ENCODE data around the gene SMARCC2.

The SMARCC2 gene

DNA sequence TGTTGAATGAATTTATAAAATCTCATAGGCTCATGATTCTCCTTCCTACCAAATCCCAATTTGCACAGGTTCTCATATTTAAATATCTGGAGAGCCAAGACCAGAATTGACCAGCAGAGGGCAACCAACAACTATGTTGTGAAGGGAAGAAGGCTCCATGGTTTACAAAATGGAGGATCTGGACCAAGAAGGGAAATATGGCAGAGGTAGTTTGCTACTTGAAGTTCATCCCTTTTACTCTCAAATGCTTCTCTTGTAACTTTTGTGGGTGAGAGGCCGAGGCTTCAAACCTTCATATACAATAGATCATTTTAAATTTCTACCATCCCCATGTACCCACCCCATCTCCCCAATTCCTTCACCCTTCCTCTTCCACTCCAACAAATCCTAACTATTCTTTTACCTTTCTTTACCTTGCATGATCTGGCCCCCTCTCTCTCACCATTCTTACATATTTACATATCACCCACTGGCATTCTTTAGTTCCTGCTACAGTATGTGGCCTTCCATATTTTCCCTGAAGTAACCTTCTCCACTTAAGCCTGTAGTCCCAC, 3.8 kb upstream of the SMARCC2 start:
- Histone ChIP-seq H3K36me3 (no peaks in the 10 kb centered on the region), H3K4me3 (no peak overlapping the region), H3K9ac (no peak overlapping the region), H3K27ac (no peak overlapping the region), H3K4me2 (no peak overlapping the region), H3K27me3 (no peaks in the 10 kb centered on the region), H3K9me3 (no peaks in the 10 kb centered on the region), H4K20me1 (peaks cover 2% of the 10 kb centered on the region; the same call in 1 of the 2 replicates), H3K4me1 (peaks cover 13% of the 10 kb centered on the region)
- TF ChIP-seq Cebpa-rat (IDR thresholded peaks at IDR 0.05): no peak

DNA sequence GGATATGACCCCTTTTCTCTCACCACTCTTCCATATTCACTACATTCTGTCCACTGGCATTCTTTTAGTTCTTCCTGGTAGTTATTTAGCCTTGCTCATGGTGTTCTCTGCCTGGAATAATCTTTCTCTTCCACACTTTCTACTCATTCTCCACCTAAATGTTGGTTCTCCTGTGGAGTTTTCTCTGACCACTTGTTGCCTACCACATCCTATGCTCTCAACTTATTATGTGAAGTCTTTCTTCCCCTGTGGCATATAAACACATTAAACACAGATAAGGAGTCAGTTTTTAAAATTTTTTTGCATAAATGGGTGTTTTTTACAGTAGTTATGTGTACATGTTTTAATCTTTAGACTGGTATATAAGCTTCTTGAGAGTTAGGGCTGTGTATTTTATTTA, 3.3 kb upstream of the SMARCC2 start:
- no peak overlapping the region for H3K27ac ChIP-seq
- no peaks in the 10 kb centered on the region for H3K9me3 ChIP-seq
- H3K36me3 ChIP-seq: no peaks in the 10 kb centered on the region
- no peaks in the 10 kb centered on the region for H3K27me3 ChIP-seq
- no peak overlapping the region for H3K4me3 ChIP-seq
- H3K4me1 ChIP-seq: peaks cover 18% of the 10 kb centered on the region
- H4K20me1 ChIP-seq: peaks cover 7% of the 10 kb centered on the region; the same call in 1 of the 2 replicates
- no peak overlapping the region for H3K9ac ChIP-seq
- H3K4me2 ChIP-seq: no peak overlapping the region
- no peak for TF ChIP-seq Cebpa-rat (IDR thresholded peaks at IDR 0.05)

DNA sequence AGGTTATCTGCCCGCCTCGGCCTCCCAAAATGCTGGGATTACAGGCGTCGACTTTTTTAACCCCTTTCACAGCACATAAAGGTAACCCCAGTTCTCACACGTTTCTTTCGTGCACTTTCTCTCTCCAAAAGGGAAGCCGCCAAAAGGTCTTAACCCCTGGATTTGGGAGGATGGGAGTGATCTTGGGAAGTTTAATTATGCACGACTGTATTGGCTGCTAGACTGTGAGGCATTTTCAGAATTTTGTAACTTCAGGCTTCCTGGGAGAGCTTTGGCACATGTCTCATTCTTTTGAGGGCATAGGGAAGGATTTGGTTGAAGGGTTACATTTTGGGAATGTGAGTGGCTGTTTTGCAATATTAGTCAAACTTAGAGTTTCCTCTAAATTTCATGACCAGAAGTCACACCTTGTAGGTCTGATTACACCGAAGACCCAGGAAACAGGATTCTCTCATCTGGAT, 1.4 kb upstream of the SMARCC2 start:
- peak overlapping the region; percentile 89; the same call in 1 of the 2 replicates for H3K27ac ChIP-seq
- TF ChIP-seq Cebpa-rat (IDR thresholded peaks at IDR 0.05): no peak
- no peaks in the 10 kb centered on the region for H3K27me3 ChIP-seq
- H3K4me3 ChIP-seq: peak overlapping the region; percentile 90
- H4K20me1 ChIP-seq: peaks cover 19% of the 10 kb centered on the region; the same call in 1 of the 2 replicates
- peak overlapping the region; percentile 96 for H3K9ac ChIP-seq
- peak overlapping the region; percentile 87 for H3K4me2 ChIP-seq
- no peaks in the 10 kb centered on the region for H3K9me3 ChIP-seq
- peaks cover 29% of the 10 kb centered on the region for H3K4me1 ChIP-seq
- H3K36me3 ChIP-seq: peaks cover 18% of the 10 kb centered on the region

DNA sequence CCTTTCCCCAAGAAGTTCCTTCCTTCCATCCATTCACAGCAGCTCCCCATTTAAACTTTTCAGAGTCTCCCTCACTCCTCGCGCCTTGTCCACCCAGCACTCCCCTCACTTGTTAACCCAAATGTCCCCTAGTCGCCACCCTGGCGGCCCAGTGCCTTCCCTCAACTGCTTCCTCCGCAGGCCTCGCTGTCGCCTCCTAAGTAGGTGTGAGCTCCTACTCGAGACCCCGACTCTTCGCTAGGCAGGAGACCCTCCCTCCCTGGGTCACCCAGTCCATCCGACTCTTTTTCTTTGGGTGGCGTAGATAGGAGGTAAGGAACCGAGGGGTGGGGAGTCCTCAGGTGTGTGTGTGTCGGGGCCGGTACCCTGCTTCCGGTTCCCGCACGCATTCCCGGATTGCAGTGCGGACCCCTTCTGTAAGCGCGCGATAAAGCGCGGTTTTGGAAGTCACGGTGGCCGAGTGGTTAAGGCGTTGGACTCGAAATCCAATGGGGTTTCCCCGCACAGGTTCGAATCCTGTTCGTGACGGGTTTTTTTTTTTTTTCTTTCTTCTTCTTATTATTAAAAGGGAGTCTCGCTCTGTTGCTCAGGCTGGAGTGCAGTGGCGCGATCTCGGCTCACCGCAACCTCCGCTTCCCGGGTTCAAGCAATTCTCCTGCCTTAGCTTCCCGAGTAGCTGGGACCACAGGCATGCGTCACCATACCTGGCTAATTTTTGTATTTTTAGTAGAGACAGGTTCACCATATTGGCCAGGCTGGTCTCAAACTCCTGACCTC, 823 bp upstream of the SMARCC2 start:
- H3K4me2 ChIP-seq: peak overlapping the region; percentile 87
- TF ChIP-seq Cebpa-rat (IDR thresholded peaks at IDR 0.05): no peak
- no peaks in the 10 kb centered on the region for H3K27me3 ChIP-seq
- H3K9me3 ChIP-seq: no peaks in the 10 kb centered on the region
- peak overlapping the region; percentile 89 for H3K27ac ChIP-seq
- H3K9ac ChIP-seq: peak overlapping the region; percentile 96
- peaks cover 24% of the 10 kb centered on the region for H3K36me3 ChIP-seq
- peak overlapping the region; percentile 90 for H3K4me3 ChIP-seq
- H3K4me1 ChIP-seq: peaks cover 29% of the 10 kb centered on the region
- peaks cover 19% of the 10 kb centered on the region; the same call in 1 of the 2 replicates for H4K20me1 ChIP-seq

DNA sequence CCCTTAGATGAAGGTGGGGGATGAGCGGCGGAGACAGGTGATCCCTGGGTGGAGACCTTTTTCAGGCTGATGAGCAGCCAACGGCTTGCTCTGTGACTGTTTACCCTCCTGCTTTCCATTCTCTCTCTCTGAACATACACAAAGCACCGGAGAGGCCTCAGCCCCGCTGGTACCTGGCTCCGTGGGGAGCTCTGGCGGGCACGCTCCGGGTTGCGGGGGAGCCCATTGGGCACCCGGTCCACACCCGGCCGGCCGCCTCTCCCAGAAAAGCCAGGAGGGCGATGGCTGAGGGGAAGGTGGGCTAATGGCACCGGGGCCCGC, 545 bp downstream of the SMARCC2 start:
- Histone ChIP-seq H3K9me3 (no peaks in the 10 kb centered on the region), H3K27ac (peak overlapping the region; percentile 89), H3K9ac (peak overlapping the region; percentile 96), H3K4me2 (peak overlapping the region; percentile 88), H3K36me3 (peaks cover 38% of the 10 kb centered on the region), H4K20me1 (peaks cover 32% of the 10 kb centered on the region), H3K4me3 (peak overlapping the region; percentile 90), H3K27me3 (no peaks in the 10 kb centered on the region), H3K4me1 (peaks cover 29% of the 10 kb centered on the region)
- no peak for TF ChIP-seq Cebpa-rat (IDR thresholded peaks at IDR 0.05)

DNA sequence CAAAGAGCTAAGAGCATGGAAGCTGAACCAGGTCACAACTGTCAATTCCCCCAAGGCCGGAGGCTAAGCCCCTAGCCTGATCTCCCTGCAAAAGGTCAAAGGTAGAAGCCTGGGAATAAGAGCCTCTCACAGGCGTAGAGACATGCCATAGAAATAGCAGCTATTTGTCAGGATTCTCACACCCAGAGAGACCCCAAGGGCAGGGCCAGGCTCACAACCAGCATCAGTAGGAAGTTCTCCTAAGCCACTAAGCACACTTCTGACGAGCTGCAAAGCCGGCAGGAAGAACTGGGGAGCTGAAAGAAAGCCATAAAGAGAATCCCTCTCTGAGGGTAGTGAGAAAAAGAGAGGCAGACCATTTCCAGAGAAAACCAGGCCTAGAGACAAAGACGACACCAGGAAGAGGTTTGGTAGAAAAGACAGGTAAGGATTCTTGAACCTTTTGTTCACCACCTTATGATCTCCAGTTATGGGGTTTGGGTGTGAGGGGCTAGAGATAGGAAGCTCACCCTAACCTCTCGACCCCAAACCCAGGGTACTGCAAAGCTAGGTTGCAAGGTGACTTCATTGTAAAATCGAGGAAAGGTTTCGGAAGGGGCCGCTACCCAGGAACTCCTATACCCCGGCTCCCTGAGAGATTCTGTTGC, 1.0 kb downstream of the SMARCC2 start:
- peak overlapping the region; percentile 89 for H3K27ac ChIP-seq
- peaks cover 29% of the 10 kb centered on the region for H3K4me1 ChIP-seq
- H3K27me3 ChIP-seq: no peaks in the 10 kb centered on the region
- H3K9ac ChIP-seq: peak overlapping the region; percentile 96
- no peaks in the 10 kb centered on the region for H3K9me3 ChIP-seq
- H3K36me3 ChIP-seq: peaks cover 43% of the 10 kb centered on the region
- peak overlapping the region; percentile 90 for H3K4me3 ChIP-seq
- peaks cover 35% of the 10 kb centered on the region for H4K20me1 ChIP-seq
- TF ChIP-seq Cebpa-rat (IDR thresholded peaks at IDR 0.05): no peak
- H3K4me2 ChIP-seq: peak overlapping the region; percentile 88

DNA sequence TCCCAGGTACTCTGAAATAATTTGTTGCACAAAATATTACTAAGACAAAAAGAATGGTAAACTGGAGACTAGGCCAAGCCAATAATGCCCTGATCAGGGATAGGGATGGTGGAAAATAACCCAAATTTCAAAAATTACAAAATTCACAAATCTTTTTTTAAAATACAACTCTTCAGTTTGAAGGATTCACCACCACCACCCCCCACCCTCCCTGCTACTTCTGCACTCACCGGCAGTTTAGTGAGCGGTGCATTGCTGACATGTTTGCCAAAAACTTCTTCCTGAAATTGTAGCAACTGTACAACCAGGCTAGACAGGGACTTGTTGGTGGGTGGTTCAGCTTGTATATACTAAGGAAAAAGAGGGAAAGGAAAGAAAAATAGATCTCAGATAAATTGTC, 2.3 kb downstream of the SMARCC2 start:
- H3K27me3 ChIP-seq: no peaks in the 10 kb centered on the region
- peaks cover 35% of the 10 kb centered on the region for H4K20me1 ChIP-seq
- no peak for TF ChIP-seq Cebpa-rat (IDR thresholded peaks at IDR 0.05)
- H3K4me2 ChIP-seq: peak overlapping the region; percentile 88
- H3K9me3 ChIP-seq: no peaks in the 10 kb centered on the region
- H3K27ac ChIP-seq: peak overlapping the region; percentile 25; the same call in 1 of the 2 replicates
- H3K4me3 ChIP-seq: no peak overlapping the region; the same call in 1 of the 2 replicates
- H3K9ac ChIP-seq: peak overlapping the region; percentile 96; the same call in 1 of the 2 replicates
- H3K36me3 ChIP-seq: peaks cover 56% of the 10 kb centered on the region
- peaks cover 29% of the 10 kb centered on the region for H3K4me1 ChIP-seq

DNA sequence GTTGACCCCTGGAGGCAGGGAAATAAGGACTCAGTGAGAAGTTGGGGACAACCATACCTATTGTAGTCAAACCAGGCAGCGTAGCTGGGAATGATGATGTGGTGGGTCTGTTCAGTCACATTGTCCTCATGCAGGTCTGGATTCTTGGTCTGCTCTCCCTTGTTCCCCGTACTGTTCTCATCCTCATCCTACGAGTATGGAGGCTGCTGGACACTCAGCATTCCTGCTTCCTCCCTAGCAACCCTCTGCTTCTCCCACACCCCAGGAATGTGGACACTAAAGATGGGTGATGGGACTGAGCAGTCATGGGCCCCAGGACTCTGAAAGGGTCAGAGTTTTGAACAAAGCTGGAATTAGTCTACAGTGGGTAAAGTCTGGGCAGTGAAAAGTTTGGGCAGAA, 10.9 kb downstream of the SMARCC2 start:
- Histone ChIP-seq H3K27ac (no peak overlapping the region), H3K27me3 (no peaks in the 10 kb centered on the region), H3K9me3 (no peaks in the 10 kb centered on the region), H3K36me3 (peaks cover 100% of the 10 kb centered on the region), H3K4me1 (no peaks in the 10 kb centered on the region), H3K4me2 (no peak overlapping the region), H3K4me3 (no peak overlapping the region), H3K9ac (no peak overlapping the region), H4K20me1 (no peaks in the 10 kb centered on the region)
- no peak for TF ChIP-seq Cebpa-rat (IDR thresholded peaks at IDR 0.05)

DNA sequence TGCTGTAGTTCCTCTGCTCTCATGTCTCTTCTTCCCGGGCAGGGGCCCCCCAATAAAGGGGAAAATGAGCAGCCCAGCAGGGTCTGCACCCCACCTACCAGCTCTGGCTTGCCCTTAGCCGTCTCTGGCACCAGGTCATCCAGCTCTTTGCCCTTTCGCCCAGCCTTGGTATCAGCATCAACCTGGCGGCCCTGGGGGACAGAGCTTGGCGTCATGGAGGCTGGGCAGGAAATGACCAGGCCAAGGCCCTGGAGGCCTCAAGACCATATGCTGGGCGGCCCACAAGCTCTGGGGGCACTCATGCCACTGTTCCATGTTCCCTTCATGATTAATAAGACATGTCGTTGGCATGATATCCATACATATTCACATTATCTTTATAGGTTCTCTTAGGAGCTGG, 16.4 kb downstream of the SMARCC2 start:
- Histone ChIP-seq H3K4me3 (no peak overlapping the region), H3K4me1 (no peaks in the 10 kb centered on the region), H3K27ac (no peak overlapping the region), H3K27me3 (no peaks in the 10 kb centered on the region), H3K4me2 (no peak overlapping the region), H3K9ac (no peak overlapping the region), H3K9me3 (no peaks in the 10 kb centered on the region), H4K20me1 (no peaks in the 10 kb centered on the region), H3K36me3 (peaks cover 100% of the 10 kb centered on the region)
- no peak for TF ChIP-seq Cebpa-rat (IDR thresholded peaks at IDR 0.05)
